HCT116 (cell line): ENCODE results near the gene CACNA1F. TPM values are rescaled to one million over a fixed set of nuclear protein-coding genes. Genes with fewer than 3 reads are reported as not detected.

ENCODE experiments used
- ATAC-seq: fragments of 200-7000 bp; cut with Tn5 transposase; 2 replicates; pipeline ENCODE4 v1.9.1; 2020; ENCODE audit warnings: mild to moderate bottlenecking, moderate library complexity
- BruUV-seq: library from RNA; stranded (reverse); fragments of 400-500 nt; replicated peaks from 2 replicates; lab custom pipeline; 2021; lab: Mats Ljungman, UMichigan
- CTCF ChIA-PET: fragments of 300-600 bp; sonication (Branson Sonifier 250); formaldehyde crosslinking; loops from one replicate; lab custom pipeline; 2021; ENCODE audit warnings: antibody characterized with exemption; lab: Charles Lee
- POLR2A ChIA-PET: fragments of 300-600, 350-600 bp; sonication (Branson Sonifier 250); formaldehyde crosslinking; loops from one replicate; lab custom pipeline; 2021; ENCODE audit warnings: antibody characterized with exemption; lab: Charles Lee
- RAD21 ChIA-PET, 2 experiments: fragments of 300-600 bp; sonication (Branson Sonifier 250); formaldehyde crosslinking; loops; one replicate each; lab custom pipeline; 2023; ENCODE audit warnings: low total read pairs in 2 of 2; ENCODE audit not compliant: uncharacterized antibody in 2 of 2, unreplicated experiment in 2 of 2, low non-redundant PET in 1 of 2; lab: Charles Lee
- DNase-seq: peaks from one replicate; pipeline ENCODE4 v3.0.0-alpha.2; 2010; ENCODE audit warnings: low read depth, low spot score
- H2AFZ ChIP-seq: fragments of 200-600 bp; shearing (Covaris generic), sonication (generic); 2 replicates; pipeline ENCODE4 v1.6.1; 2017; ENCODE audit warnings: low read depth, mixed run types, mixed read lengths, antibody characterized with exemption, low read length; ENCODE audit not compliant: poor library complexity, severe bottlenecking
- H3K27ac ChIP-seq: 2 replicates; pipeline ENCODE4 v1.5.1; 2012; ENCODE audit warnings: low read depth, low read length
- H3K27me3 ChIP-seq: fragments of 200-600 bp; sonication (generic); 2 replicates; pipeline ENCODE4 v1.6.1; 2016; ENCODE audit warnings: mixed run types, low read length, mixed read lengths; ENCODE audit not compliant: insufficient read depth
- H3K36me3 ChIP-seq, 2 experiments: fragments of 200-500 bp in 1 of 2; fragments of 200-600 bp in 1 of 2; sonication (Bioruptor generic) in 1 of 2; sonication (generic) in 1 of 2; 2 replicates each; pipeline versions ENCODE4 v1.5.1 to v1.6.1; 2014 to 2016; ENCODE audit warnings: low read length in 2 of 2, inconsistent platforms in 1 of 2, mixed read lengths in 1 of 2, mixed run types in 1 of 2; ENCODE audit not compliant: insufficient read depth in 2 of 2, control insufficient read depth in 1 of 2
- H3K4me1 ChIP-seq, 2 experiments: fragments of 200-600 bp in 1 of 2; sonication (generic) in 1 of 2; 2 replicates each; pipeline versions ENCODE4 v1.5.1 to v1.6.1; 2012 to 2017; ENCODE audit warnings: low read length in 2 of 2, inconsistent platforms in 1 of 2, mild to moderate bottlenecking in 1 of 2, mixed read lengths in 1 of 2, mixed run types in 1 of 2, moderate library complexity in 1 of 2; ENCODE audit not compliant: insufficient read depth in 2 of 2, control insufficient read depth in 1 of 2
- H3K4me2 ChIP-seq: fragments of 200-600 bp; sonication (generic); 2 replicates; pipeline ENCODE4 v1.6.1; 2017; ENCODE audit warnings: mixed run types, low read length, mixed read lengths
- H3K4me3 ChIP-seq, 2 experiments: fragments of 200-600 bp in 1 of 2; sonication (generic) in 1 of 2; replicated peaks in 1 of 2; 2 replicates each; pipeline ENCODE4 v1.5.1; 2011 to 2016; ENCODE audit warnings: low read length in 2 of 2, control low read depth in 1 of 2, low read depth in 1 of 2, mild to moderate bottlenecking in 1 of 2, mixed read lengths in 1 of 2, mixed run types in 1 of 2
- H3K79me2 ChIP-seq: fragments of 200-600 bp; sonication (generic); 2 replicates; pipeline ENCODE4 v1.6.1; 2017; ENCODE audit warnings: mild to moderate bottlenecking, mixed run types, low read length, moderate library complexity, mixed read lengths; ENCODE audit not compliant: insufficient read depth
- H3K9ac ChIP-seq: fragments of 200-600 bp; sonication (generic); 2 replicates; pipeline ENCODE4 v1.6.1; 2016; ENCODE audit warnings: low read length, mixed read lengths
- H3K9me2 ChIP-seq: fragments of 200-600 bp; sonication (generic), shearing (Covaris generic); 2 replicates; pipeline ENCODE4 v1.6.1; 2017; ENCODE audit warnings: mixed run types, mild to moderate bottlenecking, moderate library complexity; ENCODE audit not compliant: insufficient read depth
- H3K9me3 ChIP-seq, 2 experiments: fragments of 200-500 bp in 1 of 2; fragments of 200-600 bp in 1 of 2; sonication (Bioruptor generic) in 1 of 2; sonication (generic) in 1 of 2; 2 replicates each; pipeline ENCODE4 v1.6.1; 2014 to 2017; ENCODE audit warnings: low read length in 2 of 2, mixed read lengths in 2 of 2, inconsistent platforms in 1 of 2, low read depth in 1 of 2, mild to moderate bottlenecking in 1 of 2, mixed run types in 1 of 2, moderate library complexity in 1 of 2; ENCODE audit not compliant: control insufficient read depth in 1 of 2, insufficient read depth in 1 of 2
- H4K20me1 ChIP-seq: fragments of 200-600 bp; sonication (generic), shearing (Covaris generic); 2 replicates; pipeline ENCODE4 v1.6.1; 2017; ENCODE audit warnings: mixed run types, mild to moderate bottlenecking, moderate library complexity; ENCODE audit not compliant: insufficient read depth
- ATF3 ChIP-seq: IDR thresholded peaks from 2 replicates; pipeline ENCODE4 v1.6.1; 2012
- CBX3 ChIP-seq: IDR thresholded peaks from 2 replicates; pipeline ENCODE4 v1.6.1; 2012; ENCODE audit warnings: low read depth
- CEBPB ChIP-seq: IDR thresholded peaks from 2 replicates; pipeline ENCODE4 v1.6.1; 2012; ENCODE audit warnings: low read depth
- CTCF ChIP-seq, 3 experiments: fragments of 200-600 bp in 1 of 3; sonication (generic) in 1 of 3; IDR thresholded peaks in 2 of 3; conservative IDR thresholded peaks in 1 of 3; 2 replicates each; pipeline ENCODE4 v1.5.1; 2012 to 2017; ENCODE audit warnings: low read depth in 2 of 3, low read length in 2 of 3, antibody characterized with exemption in 1 of 3, borderline replicate concordance in 1 of 3, control low read depth in 1 of 3, mild to moderate bottlenecking in 1 of 3, mixed read lengths in 1 of 3, mixed run types in 1 of 3, moderate library complexity in 1 of 3; ENCODE audit not compliant: insufficient read depth in 1 of 3
- EGR1 ChIP-seq: IDR thresholded peaks from 2 replicates; pipeline ENCODE4 v1.6.1; 2012; ENCODE audit warnings: low read depth
- ELF1 ChIP-seq: IDR thresholded peaks from 2 replicates; pipeline ENCODE4 v1.6.1; 2012; ENCODE audit warnings: low read depth, borderline replicate concordance
- EZH2 ChIP-seq: fragments of 200-600 bp; sonication (generic); IDR thresholded peaks from 2 replicates; pipeline ENCODE4 v1.6.1; 2017; ENCODE audit warnings: antibody characterized with exemption, mixed run types
- EZH2phosphoT487 ChIP-seq: fragments of 200-600 bp; IDR thresholded peaks from 2 replicates; pipeline ENCODE4 v1.6.1; 2018; ENCODE audit warnings: antibody characterized with exemption, borderline replicate concordance
- JUND ChIP-seq: IDR thresholded peaks from 2 replicates; pipeline ENCODE4 v1.6.1; 2012
- POLR2A ChIP-seq: IDR thresholded peaks from 2 replicates; pipeline ENCODE4 v1.7.0; 2011; ENCODE audit warnings: borderline replicate concordance; ENCODE audit not compliant: insufficient read depth, insufficient read length; ENCODE audit errors: extremely low read depth
- POLR2AphosphoS5 ChIP-seq: IDR thresholded peaks from 2 replicates; pipeline ENCODE4 v1.6.1; 2011; ENCODE audit warnings: mild to moderate bottlenecking, low read depth, low read length, moderate library complexity
- RAD21 ChIP-seq: IDR thresholded peaks from 2 replicates; pipeline ENCODE4 v1.6.1; 2012; ENCODE audit warnings: low read depth, mild to moderate bottlenecking
- REST ChIP-seq: IDR thresholded peaks from 2 replicates; pipeline ENCODE4 v1.6.1; 2012; ENCODE audit warnings: low read depth
- SIN3A ChIP-seq: IDR thresholded peaks from 2 replicates; pipeline ENCODE4 v1.6.1; 2012; ENCODE audit warnings: low read depth
- SRF ChIP-seq: IDR thresholded peaks from 2 replicates; pipeline ENCODE4 v1.6.1; 2012; ENCODE audit warnings: low read depth
- YY1 ChIP-seq: IDR thresholded peaks from 2 replicates; pipeline ENCODE4 v1.6.1; 2011; ENCODE audit warnings: low read length, low read depth, moderate library complexity, mild to moderate bottlenecking; ENCODE audit not compliant: insufficient replicate concordance; ENCODE audit errors: extremely low read depth
- ZBTB33 ChIP-seq: IDR thresholded peaks from 2 replicates; pipeline ENCODE4 v1.6.1; 2011; ENCODE audit warnings: mild to moderate bottlenecking, low read length, moderate library complexity; ENCODE audit not compliant: insufficient replicate concordance; ENCODE audit errors: extremely low read depth
- ZFX ChIP-seq: fragments of 450-650 bp; IDR thresholded peaks from 2 replicates; pipeline ENCODE4 v1.6.1; 2017
- intact Hi-C: fragments of 100-400 bp; cut with micrococcal nuclease; formaldehyde crosslinking; loops from 2 replicates; pipeline ENCODE4 v1.10.0; 2022
- total RNA-seq: library from RNA; stranded (reverse); gene quantifications from one replicate; pipeline ENCODE4 v1.2.1, GENCODE V29; 2021; ENCODE audit not compliant: unreplicated experiment

Gene CACNA1F
- total RNA-seq, 1 experiment from 2014 or later: not detected

GRCh38 chrX:49227726-49228125 lies 5.4 kb downstream of the CACNA1F start:
- no peaks in the 10 kb centered on the region for H3K4me1 ChIP-seq
- H3K27me3 ChIP-seq: no peaks in the 10 kb centered on the region
- H2AFZ ChIP-seq: no peak overlapping the region
- H3K36me3 ChIP-seq: no peaks in the 10 kb centered on the region
- intact Hi-C loops: no loop called here
- H3K9me2 ChIP-seq: no peaks in the 10 kb centered on the region
- DNase-seq: no peak
- no peak overlapping the region for H3K4me2 ChIP-seq
- ChIA-PET RAD21 (no interaction called here), POLR2A (interaction anchor here (0.9 kb wide), 1 partner anchor 37 kb away, joined by 3 read pairs; no protein-coding TSS in a partner anchor), CTCF (no interaction called here)
- no peak overlapping the region for H3K27ac ChIP-seq
- no TSS peak for BruUV-seq
- H4K20me1 ChIP-seq: no peaks in the 10 kb centered on the region
- TF ChIP-seq POLR2AphosphoS5 (no peak), RAD21 (no peak), CBX3 (no peak), ZFX (no peak), EZH2 (no peak), YY1 (no peak), POLR2A (no peak), CTCF (IDR thresholded peaks at IDR 0.05 in 2 of 3, conservative IDR thresholded peaks at IDR 0.05 in 1 of 3; ENCODE audit: borderline replicate concordance in 1 of 3, insufficient read depth in 1 of 3, low read depth in 2 of 3, low read length in 2 of 3) (no peak), SIN3A (no peak), EGR1 (no peak), SRF (no peak), CEBPB (no peak), EZH2phosphoT487 (no peak), JUND (no peak), REST (no peak), ZBTB33 (no peak), ELF1 (no peak), ATF3 (no peak)
- no peaks in the 10 kb centered on the region for H3K9me3 ChIP-seq
- no peaks in the 10 kb centered on the region for H3K79me2 ChIP-seq
- no peak overlapping the region for H3K4me3 ChIP-seq
- no peak for ATAC-seq
- H3K9ac ChIP-seq: no peak overlapping the region
